SK-N-SH (cell line): Measurements from ENCODE around the gene AMT. TPM values are rescaled to one million over a fixed set of nuclear protein-coding genes. Genes with fewer than 3 reads are reported as not detected.

Source experiments
- CTCF ChIA-PET: fragments of 300-600, 350-600 bp; formaldehyde crosslinking; extraction: SDS; loops from one replicate; lab custom pipeline; 2021; lab: Yijun Ruan, JAX
- POLR2A ChIA-PET: fragments of 350-600 bp; sonication (Branson Sonifier 250); formaldehyde crosslinking; extraction: SDS; loops from one replicate; lab custom pipeline; 2020; ENCODE audit warnings: antibody characterized with exemption, inconsistent platforms; lab: Yijun Ruan, JAX
- DNase-seq: peaks from one replicate; pipeline ENCODE4 v3.0.0; 2012
- H2AFZ ChIP-seq: fragments of 200-600 bp; sonication (generic); 2 replicates; pipeline ENCODE4 v1.8.1; 2016; ENCODE audit warnings: antibody characterized with exemption, mild to moderate bottlenecking, low read depth
- H3F3A ChIP-seq: fragments of 200-600 bp; sonication (generic); replicated peaks from 2 replicates; pipeline ENCODE3; 2016; ENCODE audit warnings: antibody characterized with exemption, mild to moderate bottlenecking; ENCODE audit not compliant: insufficient read depth
- H3K27ac ChIP-seq, 2 experiments: fragments of 200-500 bp in 1 of 2; fragments of 200-600 bp in 1 of 2; sonication (Bioruptor generic) in 1 of 2; sonication (generic), shearing (Covaris generic) in 1 of 2; 2 replicates each; pipeline versions ENCODE4 v1.5.1 to v1.6.1; 2014 to 2016; ENCODE audit warnings: low read depth in 2 of 2, inconsistent platforms in 1 of 2, low read length in 1 of 2, mild to moderate bottlenecking in 1 of 2, mixed read lengths in 1 of 2
- H3K27me3 ChIP-seq: fragments of 200-600 bp; sonication (generic), shearing (Covaris generic); 2 replicates; pipeline ENCODE4 v1.6.1; 2016; ENCODE audit warnings: mixed run types; ENCODE audit not compliant: insufficient read depth
- H3K36me3 ChIP-seq, 2 experiments: fragments of 200-500 bp in 1 of 2; fragments of 200-600 bp in 1 of 2; sonication (Bioruptor generic) in 1 of 2; sonication (generic) in 1 of 2; replicated peaks in 1 of 2; 2 replicates each; pipeline versions ENCODE3 to v1.5.1; 2014 to 2016; ENCODE audit warnings: low read length in 1 of 2, mild to moderate bottlenecking in 1 of 2; ENCODE audit not compliant: insufficient read depth in 2 of 2, control insufficient read depth in 1 of 2
- H3K4me1 ChIP-seq, 2 experiments: fragments of 200-500 bp in 1 of 2; fragments of 200-600 bp in 1 of 2; sonication (Bioruptor generic) in 1 of 2; sonication (generic), shearing (Covaris generic) in 1 of 2; 2 replicates each; pipeline versions ENCODE4 v1.5.1 to v1.6.1; 2014 to 2016; ENCODE audit warnings: low read depth in 1 of 2, low read length in 1 of 2, mixed run types in 1 of 2; ENCODE audit not compliant: insufficient read depth in 2 of 2, control insufficient read depth in 1 of 2
- H3K4me2 ChIP-seq: fragments of 200-600 bp; sonication (generic), shearing (Covaris generic); 2 replicates; pipeline ENCODE4 v1.6.1; 2017; ENCODE audit warnings: mixed run types
- H3K4me3 ChIP-seq, 2 experiments: fragments of 200-500 bp in 1 of 2; fragments of 200-600 bp in 1 of 2; sonication (Bioruptor generic) in 1 of 2; sonication (generic), shearing (Covaris generic) in 1 of 2; 2 replicates each; pipeline versions ENCODE4 v1.5.1 to v1.8.1; 2014 to 2016; ENCODE audit warnings: low read depth in 2 of 2, inconsistent platforms in 1 of 2, low read length in 1 of 2, mild to moderate bottlenecking in 1 of 2, mixed read lengths in 1 of 2, moderate library complexity in 1 of 2
- H3K79me2 ChIP-seq: fragments of 200-600 bp; sonication (generic); 2 replicates; pipeline ENCODE4 v1.8.1; 2017; ENCODE audit warnings: mild to moderate bottlenecking; ENCODE audit not compliant: insufficient read depth
- H3K9ac ChIP-seq: fragments of 200-600 bp; sonication (generic); 2 replicates; pipeline ENCODE4 v1.6.1; 2017; ENCODE audit warnings: mixed run types
- H3K9me2 ChIP-seq: fragments of 200-600 bp; sonication (generic); 2 replicates; pipeline ENCODE4 v1.6.1; 2017; ENCODE audit warnings: mixed run types
- H3K9me3 ChIP-seq: fragments of 200-600 bp; sonication (generic); 2 replicates; pipeline ENCODE4 v1.6.1; 2017; ENCODE audit warnings: mixed run types, mild to moderate bottlenecking, moderate library complexity
- H4K20me1 ChIP-seq: fragments of 200-600 bp; sonication (generic); 2 replicates; pipeline ENCODE4 v1.6.1; 2017; ENCODE audit warnings: mild to moderate bottlenecking, mixed run types; ENCODE audit not compliant: insufficient read depth
- CHD2 ChIP-seq: fragments of 150-350 bp; IDR thresholded peaks from 2 replicates; pipeline ENCODE4 v1.6.1; 2018; ENCODE audit warnings: low read length; ENCODE audit not compliant: partially characterized antibody
- ELF1 ChIP-seq: IDR thresholded peaks from 2 replicates; pipeline ENCODE4 v1.4.0; 2012
- EP300 ChIP-seq, 2 experiments: IDR thresholded peaks; 2 replicates each; pipeline versions ENCODE4 v1.4.0 to v1.6.1; 2012; ENCODE audit warnings: borderline replicate concordance in 1 of 2, low read depth in 1 of 2, low read length in 1 of 2
- EZH2phosphoT487 ChIP-seq: fragments of 200-600 bp; sonication (generic); IDR thresholded peaks from 2 replicates; pipeline ENCODE4 v1.6.1; 2017; ENCODE audit warnings: low read depth, mixed run types, mild to moderate bottlenecking, antibody characterized with exemption, moderate library complexity, borderline replicate concordance
- FOSL2 ChIP-seq: IDR thresholded peaks from 2 replicates; pipeline ENCODE4 v1.4.0; 2012; ENCODE audit warnings: low read depth, mild to moderate bottlenecking, moderate library complexity, borderline replicate concordance
- FOXJ3 ChIP-seq: sonication (generic); formaldehyde crosslinking; IDR thresholded peaks from 2 replicates; pipeline ENCODE4 v1.5.1; 2020; ENCODE audit warnings: mild to moderate bottlenecking, missing genetic modification reagents
- FOXM1 ChIP-seq: IDR thresholded peaks from 2 replicates; pipeline ENCODE4 v1.4.0; 2012; ENCODE audit warnings: low read depth, mild to moderate bottlenecking
- NFIC ChIP-seq: IDR thresholded peaks from 2 replicates; pipeline ENCODE4 v1.4.0; 2012; ENCODE audit warnings: borderline replicate concordance
- POLR2AphosphoS5 ChIP-seq: IDR thresholded peaks from 2 replicates; pipeline ENCODE4 v1.6.1; 2012; ENCODE audit warnings: low read depth, low read length
- RAD21 ChIP-seq: IDR thresholded peaks from 2 replicates; pipeline ENCODE4 v1.6.1; 2012; ENCODE audit warnings: mild to moderate bottlenecking, low read length
- RXRA ChIP-seq: IDR thresholded peaks from 2 replicates; pipeline ENCODE4 v1.4.0; 2012; ENCODE audit warnings: low read depth, mild to moderate bottlenecking, borderline replicate concordance
- SMC3 ChIP-seq: IDR thresholded peaks from 2 replicates; pipeline ENCODE4 v1.6.1; 2012; ENCODE audit warnings: low read depth, low read length, improper control_type of control experiment
- TAF1 ChIP-seq: IDR thresholded peaks from 2 replicates; pipeline ENCODE4 v1.6.1; 2012; ENCODE audit warnings: low read depth, mild to moderate bottlenecking, low read length, moderate library complexity, borderline replicate concordance
- TCF12 ChIP-seq: IDR thresholded peaks from 2 replicates; pipeline ENCODE4 v1.4.0; 2012
- TEAD4 ChIP-seq: IDR thresholded peaks from 2 replicates; pipeline ENCODE4 v1.4.0; 2012; ENCODE audit warnings: mild to moderate bottlenecking, borderline replicate concordance; ENCODE audit not compliant: insufficient read depth
- YY1 ChIP-seq: IDR thresholded peaks from 2 replicates; pipeline ENCODE4 v1.4.0; 2012; ENCODE audit warnings: low read depth, mild to moderate bottlenecking
- WGBS: methylation state at CpG from one replicate; pipeline ENCODE4 v1.1.6; 2017; ENCODE audit warnings: low lambda C conversion rate; 5-methylcytosine and 5-hydroxymethylcytosine counted together
- polyA plus RNA-seq, 3 experiments: library from polyadenylated mRNA; depleted of rRNA; stranded (reverse); fragments of >200 nt; gene quantifications; 2 replicates each; pipeline ENCODE4 v1.2.3, GENCODE V29; 2012
- TF ChIP-seq, protein P1 (sequence below): IDR thresholded peaks from 2 replicates; pipeline ENCODE4 v1.4.0; 2012; ENCODE audit warnings: low read depth
- TF ChIP-seq, protein P2 (sequence below): fragments of 150-350 bp; IDR thresholded peaks from 2 replicates; pipeline ENCODE4 v1.6.1; 2017; ENCODE audit warnings: antibody characterized with exemption, low read length, low read depth, borderline replicate concordance
- TF ChIP-seq, protein P3 (sequence below): IDR thresholded peaks from 2 replicates; pipeline ENCODE4 v1.6.1; 2012; ENCODE audit warnings: mild to moderate bottlenecking, low read depth, low read length, moderate library complexity
- TF ChIP-seq, protein P4 (sequence below): fragments of 150-350 bp; IDR thresholded peaks from 2 replicates; pipeline ENCODE4 v1.6.1; 2016; ENCODE audit warnings: mild to moderate bottlenecking, low read depth, low read length

The AMT gene
- polyA plus RNA-seq, 1 of the 3 experiments (the other 2 are of a cell fraction): 17.6 TPM

GRCh38 chr3:49414753-49415152 is 7.5 kb downstream of the AMT start:
- H3K36me3 ChIP-seq: peaks cover 10 to 19% of the 10 kb centered on the region in 2 experiments
- no peaks in the 10 kb centered on the region for H3K27me3 ChIP-seq
- no peak overlapping the region for H2AFZ ChIP-seq
- no peaks in the 10 kb centered on the region for H3F3A ChIP-seq
- 94% methylated on average over 2 of the region's 2 CpGs for WGBS
- no peak for DNase-seq
- H3K27ac ChIP-seq: no peak overlapping the region
- H3K9me3 ChIP-seq: no peaks in the 10 kb centered on the region
- peaks cover 0 to 19% of the 10 kb centered on the region in 2 experiments; a peak in 2 of 4 replicates for H3K4me1 ChIP-seq
- H3K79me2 ChIP-seq: peaks cover 40% of the 10 kb centered on the region
- no peak overlapping the region for H3K4me2 ChIP-seq
- H4K20me1 ChIP-seq: peaks cover 16% of the 10 kb centered on the region
- CTCF ChIA-PET: interaction anchor here (1.1 kb wide), 1 partner anchor 35 kb away, joined by 8 read pairs; no protein-coding TSS in a partner anchor
- H3K9me2 ChIP-seq: no peaks in the 10 kb centered on the region
- TF ChIP-seq POLR2AphosphoS5: no peak
- TF ChIP-seq, protein P1, sequence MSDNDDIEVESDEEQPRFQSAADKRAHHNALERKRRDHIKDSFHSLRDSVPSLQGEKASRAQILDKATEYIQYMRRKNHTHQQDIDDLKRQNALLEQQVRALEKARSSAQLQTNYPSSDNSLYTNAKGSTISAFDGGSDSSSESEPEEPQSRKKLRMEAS: no peak
- TF ChIP-seq FOXJ3 (CRISPR knock-in tag): no peak
- TF ChIP-seq EZH2phosphoT487: no peak
- TF ChIP-seq RAD21: no peak
- no peak for TF ChIP-seq FOSL2
- TF ChIP-seq, protein P2, sequence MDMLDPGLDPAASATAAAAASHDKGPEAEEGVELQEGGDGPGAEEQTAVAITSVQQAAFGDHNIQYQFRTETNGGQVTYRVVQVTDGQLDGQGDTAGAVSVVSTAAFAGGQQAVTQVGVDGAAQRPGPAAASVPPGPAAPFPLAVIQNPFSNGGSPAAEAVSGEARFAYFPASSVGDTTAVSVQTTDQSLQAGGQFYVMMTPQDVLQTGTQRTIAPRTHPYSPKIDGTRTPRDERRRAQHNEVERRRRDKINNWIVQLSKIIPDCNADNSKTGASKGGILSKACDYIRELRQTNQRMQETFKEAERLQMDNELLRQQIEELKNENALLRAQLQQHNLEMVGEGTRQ: no peak
- no peak for TF ChIP-seq NFIC
- TF ChIP-seq SMC3: no peak
- no peak for TF ChIP-seq CHD2
- no peak for TF ChIP-seq RXRA
- TF ChIP-seq ELF1: no peak
- TF ChIP-seq, protein P3, sequence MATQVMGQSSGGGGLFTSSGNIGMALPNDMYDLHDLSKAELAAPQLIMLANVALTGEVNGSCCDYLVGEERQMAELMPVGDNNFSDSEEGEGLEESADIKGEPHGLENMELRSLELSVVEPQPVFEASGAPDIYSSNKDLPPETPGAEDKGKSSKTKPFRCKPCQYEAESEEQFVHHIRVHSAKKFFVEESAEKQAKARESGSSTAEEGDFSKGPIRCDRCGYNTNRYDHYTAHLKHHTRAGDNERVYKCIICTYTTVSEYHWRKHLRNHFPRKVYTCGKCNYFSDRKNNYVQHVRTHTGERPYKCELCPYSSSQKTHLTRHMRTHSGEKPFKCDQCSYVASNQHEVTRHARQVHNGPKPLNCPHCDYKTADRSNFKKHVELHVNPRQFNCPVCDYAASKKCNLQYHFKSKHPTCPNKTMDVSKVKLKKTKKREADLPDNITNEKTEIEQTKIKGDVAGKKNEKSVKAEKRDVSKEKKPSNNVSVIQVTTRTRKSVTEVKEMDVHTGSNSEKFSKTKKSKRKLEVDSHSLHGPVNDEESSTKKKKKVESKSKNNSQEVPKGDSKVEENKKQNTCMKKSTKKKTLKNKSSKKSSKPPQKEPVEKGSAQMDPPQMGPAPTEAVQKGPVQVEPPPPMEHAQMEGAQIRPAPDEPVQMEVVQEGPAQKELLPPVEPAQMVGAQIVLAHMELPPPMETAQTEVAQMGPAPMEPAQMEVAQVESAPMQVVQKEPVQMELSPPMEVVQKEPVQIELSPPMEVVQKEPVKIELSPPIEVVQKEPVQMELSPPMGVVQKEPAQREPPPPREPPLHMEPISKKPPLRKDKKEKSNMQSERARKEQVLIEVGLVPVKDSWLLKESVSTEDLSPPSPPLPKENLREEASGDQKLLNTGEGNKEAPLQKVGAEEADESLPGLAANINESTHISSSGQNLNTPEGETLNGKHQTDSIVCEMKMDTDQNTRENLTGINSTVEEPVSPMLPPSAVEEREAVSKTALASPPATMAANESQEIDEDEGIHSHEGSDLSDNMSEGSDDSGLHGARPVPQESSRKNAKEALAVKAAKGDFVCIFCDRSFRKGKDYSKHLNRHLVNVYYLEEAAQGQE: no peak
- no peak for TF ChIP-seq TEAD4
- TF ChIP-seq EP300 (IDR thresholded peaks at IDR 0.05; ENCODE audit: borderline replicate concordance in 1 of 2, low read depth in 1 of 2, low read length in 1 of 2): no peak
- TF ChIP-seq TCF12: no peak
- TF ChIP-seq FOXM1: no peak
- no peak for TF ChIP-seq YY1
- no peak for TF ChIP-seq TAF1
- TF ChIP-seq, protein P4, sequence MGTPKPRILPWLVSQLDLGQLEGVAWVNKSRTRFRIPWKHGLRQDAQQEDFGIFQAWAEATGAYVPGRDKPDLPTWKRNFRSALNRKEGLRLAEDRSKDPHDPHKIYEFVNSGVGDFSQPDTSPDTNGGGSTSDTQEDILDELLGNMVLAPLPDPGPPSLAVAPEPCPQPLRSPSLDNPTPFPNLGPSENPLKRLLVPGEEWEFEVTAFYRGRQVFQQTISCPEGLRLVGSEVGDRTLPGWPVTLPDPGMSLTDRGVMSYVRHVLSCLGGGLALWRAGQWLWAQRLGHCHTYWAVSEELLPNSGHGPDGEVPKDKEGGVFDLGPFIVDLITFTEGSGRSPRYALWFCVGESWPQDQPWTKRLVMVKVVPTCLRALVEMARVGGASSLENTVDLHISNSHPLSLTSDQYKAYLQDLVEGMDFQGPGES: no peak
- POLR2A ChIA-PET: no interaction called here
- H3K4me3 ChIP-seq: no peak overlapping the region
- H3K9ac ChIP-seq: no peak overlapping the region
